Brain microvascular endothelial cell (primary cell): ENCODE measurements around the gene ADGRE2.

Source experiments
- DNase-seq: peaks from one replicate; pipeline ENCODE4 v3.0.0-alpha.2; 2020
- H3K27ac ChIP-seq: fragments of 250-450 bp; sonication (Bioruptor Pico); 2 replicates; pipeline ENCODE4 v1.5.1; 2020; ENCODE audit warnings: mild to moderate bottlenecking, moderate library complexity
- H3K27me3 ChIP-seq: fragments of 250-450 bp; sonication (Bioruptor Pico); replicated peaks from 2 replicates; pipeline ENCODE4 v1.5.1; 2020; ENCODE audit warnings: mild to moderate bottlenecking
- H3K36me3 ChIP-seq: fragments of 250-450 bp; sonication (Bioruptor Pico); replicated peaks from 2 replicates; pipeline ENCODE4 v1.5.1; 2020; ENCODE audit warnings: mild to moderate bottlenecking
- H3K4me3 ChIP-seq: 2 replicates; pipeline ENCODE4 v1.5.1; 2011; ENCODE audit warnings: low read depth, mild to moderate bottlenecking, control low read depth, low read length, moderate library complexity
- CTCF ChIP-seq: IDR thresholded peaks from 2 replicates; pipeline ENCODE4 v1.5.1; 2011; ENCODE audit warnings: low read depth, mild to moderate bottlenecking, moderate library complexity, low read length, control low read depth, inconsistent platforms; ENCODE audit errors: missing control alignments
- in situ Hi-C: cut with HindIII; loops from 2 replicates; pipeline ENCODE4 v1.10.0; 2017; ENCODE audit warnings: low sequenced_read_pairs, low pct_ligation_motif_present

ADGRE2 gene

GRCh38 chr19:14694641-14695266 lies 83.6 kb downstream of the ADGRE2 start:
- DNase-seq, result no peak
- in situ Hi-C loops, result no loop called here
- Histone ChIP-seq H3K4me3 (no peak overlapping the region), H3K36me3 (peaks cover 20% of the 10 kb centered on the region), H3K27ac (no peak overlapping the region), H3K27me3 (no peaks in the 10 kb centered on the region)
- no peak for TF ChIP-seq CTCF

GRCh38 chr19:14689598-14690503 lies 88.5 kb downstream of the ADGRE2 start, which contains the start of gene ZNF333:
Gene ZNF333 (plus strand): TSS chr19:14690048. CDS start chr19:14693492, 3,444 bp downstream.
- Histone ChIP-seq H3K27me3 (no peaks in the 10 kb centered on the region), H3K27ac (peak within 1 kb of the TSS; percentile 94), H3K36me3 (no peaks in the 10 kb centered on the region), H3K4me3 (peak within 1 kb of the TSS; percentile 84)
- in situ Hi-C loops, result loop anchor here (10.0 kb wide), 1 partner anchor 115 kb away; the partner anchor contains the start of gene NDUFB7
- TF ChIP-seq CTCF, result no peak
- peak; percentile 88 for DNase-seq

- peak; percentile 42 for TF ChIP-seq CTCF
- Histone ChIP-seq H3K27me3 (no peaks in the 10 kb centered on the region), H3K4me3 (no peak overlapping the region), H3K36me3 (no peaks in the 10 kb centered on the region), H3K27ac (no peak overlapping the region)
- in situ Hi-C loops, result loop anchor here (10.0 kb wide), 1 partner anchor 112 kb away; the partner anchor contains the start of gene NDUFB7
- DNase-seq, result no peak
Measured at GRCh38 chr19:14686411-14686810, 91.9 kb downstream of the ADGRE2 start.

- no peak for TF ChIP-seq CTCF
- Histone ChIP-seq H3K27ac (no peak overlapping the region), H3K36me3 (no peaks in the 10 kb centered on the region), H3K27me3 (no peaks in the 10 kb centered on the region), H3K4me3 (no peak overlapping the region)
- DNase-seq, result no peak
- in situ Hi-C loops, result loop anchor here (10.0 kb wide), 1 partner anchor 109 kb away; the partner anchor contains the start of gene NDUFB7
Measured at GRCh38 chr19:14683439-14683838, 94.9 kb downstream of the ADGRE2 start.
